Measurements from ENCODE around the gene CCNF.
A peak's percentile ranks its signal among the peaks of the same experiment; 100 is the strongest.

Gene CCNF

DNA sequence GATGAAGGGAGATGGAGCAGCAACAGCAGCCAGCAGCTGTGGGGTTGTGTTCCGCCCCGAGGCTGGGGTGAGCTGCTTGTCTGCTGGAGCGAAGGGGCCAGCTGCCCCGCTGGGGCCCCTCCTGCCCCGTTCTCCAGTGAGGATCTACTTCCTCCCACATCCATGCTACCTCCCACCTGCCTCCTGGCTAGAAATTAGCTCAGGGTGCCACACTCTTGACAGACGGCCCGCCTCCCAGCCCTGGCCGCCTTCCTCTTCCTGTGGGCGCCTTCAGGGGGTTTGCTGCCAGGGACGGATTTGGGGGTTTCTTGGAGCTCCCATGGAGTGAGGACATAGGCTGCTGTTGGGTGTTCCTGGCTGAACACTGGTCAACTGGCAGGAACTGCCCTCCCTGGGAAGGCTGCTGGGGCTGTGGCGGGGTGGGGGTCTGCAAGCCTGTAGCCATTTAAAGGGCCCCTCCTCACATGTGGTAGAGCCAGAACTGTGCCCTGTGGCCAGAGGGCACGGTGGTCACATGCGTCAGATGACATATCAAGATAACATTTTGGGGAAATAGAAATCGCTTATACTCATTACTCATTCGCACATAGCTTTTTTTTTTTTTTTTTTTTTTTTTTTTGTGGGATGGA, 58.8 kb downstream of the CCNF start:
- no peak for DNase-seq

DNA sequence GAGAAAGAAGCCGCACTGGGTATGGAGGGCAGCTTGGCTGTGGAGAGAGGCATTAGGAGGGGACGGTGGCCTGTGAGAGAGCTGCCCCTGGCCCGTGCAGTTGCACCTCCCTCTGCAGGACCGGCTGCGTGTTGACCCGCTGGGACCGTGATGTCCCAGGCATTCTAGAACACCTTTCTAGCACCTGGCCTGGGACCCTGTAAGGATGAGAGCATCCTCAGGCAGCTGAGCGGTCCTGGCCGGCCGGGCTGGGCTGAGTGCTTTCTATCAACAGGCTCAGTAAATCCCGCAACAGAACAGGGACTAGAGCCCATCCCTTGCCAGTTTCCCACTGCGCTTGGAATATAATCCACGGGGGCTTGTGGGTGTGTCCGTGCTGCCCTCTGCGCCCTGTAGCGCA, 60.3 kb downstream of the CCNF start:
- DNase-seq: no peak

DNA sequence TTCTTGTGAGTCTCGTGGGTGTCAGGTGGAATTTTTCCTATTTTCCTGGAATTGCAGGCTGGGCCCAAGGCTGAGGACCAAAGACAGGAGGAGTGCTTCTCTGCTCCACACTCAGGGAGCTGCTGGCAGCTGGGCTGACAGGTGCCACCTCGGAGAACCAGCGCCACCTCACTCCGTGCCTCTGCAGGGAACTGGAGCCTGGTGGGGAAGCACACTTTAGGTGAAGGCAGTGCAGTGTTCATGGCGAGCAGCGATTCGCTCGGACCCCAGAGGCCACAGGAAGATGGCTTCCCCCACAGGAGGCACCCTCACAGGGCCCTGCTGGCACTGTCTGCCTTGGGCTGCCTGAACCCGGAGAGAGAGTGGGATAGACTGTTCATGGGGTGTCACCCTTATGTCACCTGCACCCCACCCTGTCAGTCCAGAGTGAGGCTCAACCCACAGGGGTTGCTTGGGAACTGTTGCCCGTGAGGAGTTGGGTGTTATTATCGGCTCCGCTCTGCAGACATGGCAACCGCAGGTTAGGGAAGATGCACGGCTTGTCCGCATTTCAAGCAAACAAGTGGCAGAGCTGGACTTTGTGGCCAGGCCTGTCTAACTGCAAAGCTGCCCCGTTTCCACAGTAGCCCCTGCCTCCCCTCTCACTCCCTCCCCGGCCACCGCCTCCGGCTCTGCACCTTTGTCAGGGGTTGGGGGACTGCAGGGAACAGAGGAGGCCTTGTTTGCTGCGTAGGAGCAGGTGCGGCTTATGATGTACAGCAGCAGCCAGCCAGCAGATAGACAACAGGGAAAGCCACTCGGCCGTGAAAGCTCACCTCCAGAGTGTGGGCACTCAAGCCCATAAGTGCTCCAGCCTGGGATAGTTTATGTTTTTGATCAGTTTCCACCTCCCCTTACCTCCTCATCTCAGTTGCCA, 61.2 kb downstream of the CCNF start:
- DNase-seq: no peak

DNA sequence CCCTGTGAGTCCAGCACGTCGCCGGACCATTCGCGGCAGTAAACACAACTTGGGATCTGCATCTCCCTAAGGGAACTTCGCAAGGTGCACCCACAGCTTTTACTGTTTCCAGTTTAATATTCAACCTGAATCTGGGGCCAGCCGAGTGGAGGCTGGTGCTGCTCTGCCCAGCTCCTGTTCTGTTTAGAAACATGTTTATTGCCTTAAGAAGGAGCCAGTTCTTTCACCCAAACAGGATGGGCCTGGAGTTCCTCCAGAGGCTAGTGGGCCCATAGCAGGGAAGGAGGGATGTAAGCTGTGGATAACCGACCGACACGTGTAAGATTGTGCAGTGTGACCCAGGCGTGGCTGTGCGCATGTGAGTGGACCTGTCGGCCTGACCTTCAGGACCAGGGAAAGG, 63.0 kb downstream of the CCNF start:
- no peak for DNase-seq

DNA sequence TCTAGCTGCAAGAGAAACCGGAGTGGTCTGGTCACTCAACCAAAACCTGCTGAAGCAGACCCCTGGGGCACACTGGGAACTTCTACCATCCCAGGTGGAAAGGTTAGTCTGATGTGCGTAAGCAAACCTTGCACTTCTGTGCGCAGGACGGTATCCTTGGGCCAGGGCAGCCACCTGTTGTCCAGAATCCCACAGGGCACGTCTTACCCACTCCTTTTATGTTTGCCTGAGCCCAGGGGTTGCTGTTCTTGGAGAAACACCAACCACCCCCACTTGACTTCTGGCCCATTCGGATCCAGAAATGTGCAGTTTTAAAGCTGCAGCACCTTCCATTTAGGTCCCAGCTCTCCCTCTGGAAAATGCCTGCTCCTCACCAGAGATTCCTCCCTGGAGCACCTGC, 64.4 kb downstream of the CCNF start:
- DNase-seq: no peak

DNA sequence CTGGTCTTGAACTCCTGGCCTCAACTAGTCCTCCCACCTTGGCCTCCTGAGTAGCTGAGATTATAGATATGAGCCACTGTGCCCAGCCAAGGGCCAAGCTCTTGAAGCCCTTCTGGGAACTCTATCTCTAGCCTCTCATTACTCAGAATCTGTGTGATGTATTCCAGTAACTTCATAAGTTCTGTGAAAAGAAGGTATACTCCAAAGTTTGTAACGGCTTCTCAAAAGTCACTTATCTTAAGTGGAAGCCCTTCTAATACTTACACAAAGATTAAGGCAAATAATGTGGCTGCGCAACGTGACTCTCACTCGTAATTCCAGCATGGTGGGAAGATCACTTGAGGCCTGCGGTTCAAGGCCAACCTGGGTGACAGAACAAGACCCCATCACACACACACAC, 65.4 kb downstream of the CCNF start:
- DNase-seq: no peak

DNA sequence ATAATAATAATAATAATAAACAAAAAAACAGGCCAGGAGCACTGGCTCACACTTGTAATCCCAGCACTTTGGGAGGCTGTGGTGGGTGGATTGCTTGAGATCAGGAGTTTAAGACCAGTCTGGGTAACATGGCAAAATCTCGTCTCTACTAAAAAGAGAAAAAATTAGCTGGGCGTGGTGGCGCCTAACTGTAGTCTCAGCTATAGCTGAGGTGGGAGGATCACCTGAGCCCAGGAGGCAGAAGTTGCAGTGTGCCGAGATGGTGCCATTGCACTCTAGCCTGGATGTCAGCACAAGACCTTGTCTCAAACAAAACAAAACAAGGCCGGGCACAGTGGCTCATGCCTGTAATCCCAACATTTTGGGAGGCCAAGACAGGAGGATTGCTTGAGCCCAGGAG, 65.8 kb downstream of the CCNF start:
- no peak for DNase-seq

DNA sequence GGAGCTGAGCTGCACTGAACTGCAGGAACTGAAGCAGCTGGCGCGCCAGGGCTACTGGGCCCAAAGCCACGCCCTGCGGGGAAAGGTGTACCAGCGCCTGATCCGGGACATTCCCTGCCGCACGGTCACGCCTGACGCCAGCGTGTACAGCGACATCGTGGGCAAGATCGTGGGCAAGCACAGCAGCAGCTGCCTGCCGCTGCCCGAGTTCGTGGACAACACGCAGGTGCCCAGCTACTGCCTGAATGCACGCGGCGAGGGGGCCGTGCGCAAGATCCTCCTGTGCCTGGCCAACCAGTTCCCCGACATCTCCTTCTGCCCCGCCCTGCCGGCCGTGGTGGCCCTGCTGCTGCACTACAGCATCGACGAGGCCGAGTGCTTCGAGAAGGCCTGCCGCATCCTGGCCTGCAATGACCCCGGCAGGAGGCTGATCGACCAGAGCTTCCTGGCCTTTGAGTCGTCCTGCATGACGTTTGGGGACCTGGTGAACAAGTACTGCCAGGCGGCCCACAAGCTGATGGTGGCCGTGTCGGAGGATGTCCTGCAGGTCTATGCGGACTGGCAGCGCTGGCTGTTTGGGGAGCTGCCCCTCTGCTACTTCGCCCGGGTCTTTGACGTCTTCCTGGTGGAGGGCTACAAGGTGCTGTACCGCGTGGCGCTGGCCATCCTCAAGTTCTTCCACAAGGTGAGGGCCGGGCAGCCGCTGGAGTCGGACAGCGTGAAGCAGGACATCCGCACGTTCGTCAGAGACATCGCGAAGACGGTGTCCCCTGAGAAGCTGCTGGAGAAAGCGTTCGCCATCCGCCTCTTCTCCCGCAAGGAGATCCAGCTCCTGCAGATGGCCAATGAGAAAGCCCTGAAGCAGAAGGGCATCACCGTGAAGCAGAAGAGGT, 67.2 kb downstream of the CCNF start:
- no peak for DNase-seq

DNA sequence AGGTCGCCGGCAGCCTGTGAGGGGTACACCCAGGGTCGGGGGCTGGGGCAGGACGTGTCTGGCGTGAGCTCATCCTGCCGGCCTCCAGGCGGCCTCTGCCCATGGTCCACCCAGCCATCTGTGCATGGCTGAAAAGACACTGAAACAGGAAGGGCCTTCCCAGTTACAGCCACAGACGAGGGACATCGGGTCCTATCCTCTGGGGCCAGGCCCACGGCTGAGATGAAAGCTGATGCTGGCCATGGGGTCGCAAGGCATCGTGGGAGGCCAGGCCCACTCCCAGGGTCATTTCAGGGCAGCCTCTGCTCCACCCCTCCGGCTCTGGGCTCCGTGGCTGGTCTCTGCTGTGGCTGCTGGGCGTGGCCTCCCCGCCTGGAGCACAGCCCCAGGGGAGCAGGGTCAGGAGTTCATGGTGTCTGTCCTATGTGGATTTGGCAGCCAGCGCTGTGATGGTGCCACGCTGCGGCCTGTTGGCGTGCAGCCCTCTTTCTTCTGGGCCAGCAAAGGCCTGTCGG, 67.9 kb downstream of the CCNF start:
- DNase-seq: no peak

DNA sequence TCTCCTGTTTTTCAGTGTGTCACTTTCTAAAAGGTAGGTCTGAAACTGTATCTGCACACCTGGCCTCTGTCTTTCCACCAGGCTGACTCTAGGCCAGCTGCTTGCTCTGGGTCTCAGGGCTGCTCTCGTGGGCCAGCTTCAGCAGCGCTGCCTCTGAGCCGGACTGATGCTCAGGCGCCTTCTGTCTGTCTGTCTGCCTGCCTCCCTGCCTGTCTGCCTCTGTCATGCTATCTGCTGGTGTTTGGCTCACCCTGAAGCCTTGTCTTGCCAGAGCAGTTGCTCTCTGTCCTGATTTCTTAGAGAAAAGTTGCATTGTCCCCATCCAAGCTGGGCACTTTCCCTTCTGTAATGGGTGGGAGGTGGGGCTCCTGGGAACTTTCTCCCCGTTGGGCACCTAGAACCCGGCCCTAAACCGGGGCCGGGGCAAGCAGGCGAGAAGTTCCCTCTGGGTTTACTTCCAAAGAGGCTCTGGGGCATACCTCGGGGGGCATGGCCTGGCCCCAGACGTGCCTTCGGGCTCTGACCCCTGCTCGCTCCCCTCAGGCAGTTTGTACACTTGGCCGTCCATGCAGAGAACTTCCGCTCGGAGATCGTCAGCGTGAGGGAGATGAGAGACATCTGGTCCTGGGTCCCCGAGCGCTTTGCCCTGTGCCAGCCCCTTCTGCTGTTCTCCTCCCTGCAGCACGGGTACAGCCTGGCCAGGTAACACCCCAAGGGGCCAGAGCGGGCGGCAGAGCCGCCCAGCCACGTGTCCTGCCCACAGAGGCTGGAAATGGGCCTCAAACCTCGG, 68.6 kb downstream of the CCNF start:
- DNase-seq: no peak

DNA sequence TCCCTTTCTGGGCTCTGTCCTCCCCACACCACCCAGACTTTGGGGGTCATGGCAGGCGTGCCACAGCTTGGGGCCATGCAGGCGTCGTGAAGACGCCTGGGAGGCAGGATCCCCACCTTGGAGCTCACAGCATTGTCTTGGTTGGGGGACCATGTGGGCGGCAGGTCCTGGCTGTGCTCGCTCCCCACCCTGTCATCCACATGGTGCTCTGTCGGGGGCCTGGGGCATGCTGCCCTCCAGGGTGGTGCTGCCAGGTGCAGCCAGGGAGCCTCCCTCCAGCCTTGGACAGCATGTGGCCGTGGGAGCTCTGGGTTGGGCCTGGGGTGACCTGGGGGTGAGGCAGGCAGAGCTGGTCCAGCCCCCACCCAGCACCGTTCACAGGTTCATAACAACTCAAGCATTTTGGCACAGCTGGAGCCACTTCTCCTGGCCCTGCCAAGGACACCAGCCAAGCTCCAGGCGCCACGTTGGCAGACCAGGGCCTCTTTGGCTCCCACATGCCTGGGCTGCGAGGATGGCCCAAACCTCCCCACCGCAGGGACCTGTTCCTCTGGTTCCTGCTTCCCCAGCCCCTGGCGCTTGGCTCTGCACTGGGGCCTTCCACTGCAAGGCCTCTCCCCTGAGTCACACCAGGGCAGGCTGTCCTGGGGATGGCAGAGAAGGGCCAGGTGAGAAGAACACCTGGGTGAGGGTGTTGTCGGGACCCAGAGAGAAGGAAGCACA, 69.4 kb downstream of the CCNF start:
- no peak for DNase-seq

DNA sequence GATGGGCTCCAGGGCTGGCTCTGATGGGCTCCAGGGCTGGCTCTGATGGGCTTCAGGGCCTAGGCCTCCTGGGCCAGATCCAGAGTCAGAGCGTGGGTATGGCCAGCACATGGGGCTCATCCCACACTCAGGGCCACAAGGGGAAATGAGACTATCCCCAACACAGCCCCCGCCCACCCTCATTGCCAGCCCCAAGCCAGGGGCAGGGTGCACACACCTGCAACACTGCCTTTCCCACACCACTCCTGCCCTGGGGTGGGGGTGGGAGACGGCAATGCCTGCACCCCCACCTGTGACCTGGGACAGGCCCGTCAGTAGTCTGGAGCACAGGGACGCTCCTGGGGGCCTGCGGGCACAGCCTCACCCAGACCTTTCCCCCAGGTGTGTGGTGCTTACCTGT, 70.2 kb downstream of the CCNF start:
- DNase-seq: no peak

DNA sequence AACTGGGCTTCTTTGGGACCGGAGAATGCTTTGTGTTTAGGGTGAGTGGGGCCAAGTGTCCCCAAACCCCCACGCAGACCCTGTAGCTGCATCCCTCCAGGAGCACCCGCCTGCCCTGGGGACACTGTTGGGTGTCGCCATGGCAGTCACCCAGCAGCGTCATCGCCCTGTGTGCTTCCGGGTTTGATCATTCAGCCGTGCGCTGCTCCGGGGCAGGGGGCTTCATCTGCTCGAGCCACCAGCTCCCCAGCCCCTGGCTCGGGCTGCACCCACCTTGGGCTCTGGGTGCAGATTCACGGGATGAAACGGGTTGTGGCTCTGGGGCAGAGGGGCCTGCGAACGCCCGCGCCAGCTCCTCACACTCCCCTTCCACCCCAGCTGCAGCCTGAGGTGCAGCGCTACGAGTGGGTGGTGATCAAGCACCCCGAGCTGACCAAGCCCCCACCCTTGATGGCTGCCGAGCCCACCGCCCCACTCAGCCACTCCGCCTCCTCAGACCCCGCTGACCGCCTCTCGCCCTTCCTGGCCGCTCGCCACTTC, 70.7 kb downstream of the CCNF start:
- DNase-seq: no peak

DNA sequence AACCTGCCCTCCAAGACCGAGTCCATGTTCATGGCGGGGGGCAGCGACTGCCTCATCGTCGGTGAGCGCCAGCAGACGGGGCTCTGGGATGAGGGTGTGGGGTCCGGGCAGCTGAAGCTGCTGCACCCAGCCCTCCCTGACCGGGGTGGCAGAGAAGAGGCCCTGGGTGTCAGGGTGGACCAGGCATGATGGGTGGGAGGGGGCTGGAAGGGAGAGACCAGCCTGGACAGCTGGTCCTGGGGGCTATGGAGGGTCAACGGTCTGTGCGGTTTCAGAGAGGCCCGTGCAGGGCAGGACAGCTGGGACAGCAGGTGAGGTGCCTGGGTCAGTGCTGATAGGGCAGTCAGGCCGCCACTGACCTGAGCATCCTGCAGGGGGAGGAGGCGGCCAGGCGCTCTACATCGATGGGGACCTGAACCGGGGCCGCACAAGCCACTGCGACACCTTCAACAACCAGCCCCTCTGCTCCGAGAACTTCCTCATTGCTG, 71.2 kb downstream of the CCNF start:
- no peak for DNase-seq

DNA sequence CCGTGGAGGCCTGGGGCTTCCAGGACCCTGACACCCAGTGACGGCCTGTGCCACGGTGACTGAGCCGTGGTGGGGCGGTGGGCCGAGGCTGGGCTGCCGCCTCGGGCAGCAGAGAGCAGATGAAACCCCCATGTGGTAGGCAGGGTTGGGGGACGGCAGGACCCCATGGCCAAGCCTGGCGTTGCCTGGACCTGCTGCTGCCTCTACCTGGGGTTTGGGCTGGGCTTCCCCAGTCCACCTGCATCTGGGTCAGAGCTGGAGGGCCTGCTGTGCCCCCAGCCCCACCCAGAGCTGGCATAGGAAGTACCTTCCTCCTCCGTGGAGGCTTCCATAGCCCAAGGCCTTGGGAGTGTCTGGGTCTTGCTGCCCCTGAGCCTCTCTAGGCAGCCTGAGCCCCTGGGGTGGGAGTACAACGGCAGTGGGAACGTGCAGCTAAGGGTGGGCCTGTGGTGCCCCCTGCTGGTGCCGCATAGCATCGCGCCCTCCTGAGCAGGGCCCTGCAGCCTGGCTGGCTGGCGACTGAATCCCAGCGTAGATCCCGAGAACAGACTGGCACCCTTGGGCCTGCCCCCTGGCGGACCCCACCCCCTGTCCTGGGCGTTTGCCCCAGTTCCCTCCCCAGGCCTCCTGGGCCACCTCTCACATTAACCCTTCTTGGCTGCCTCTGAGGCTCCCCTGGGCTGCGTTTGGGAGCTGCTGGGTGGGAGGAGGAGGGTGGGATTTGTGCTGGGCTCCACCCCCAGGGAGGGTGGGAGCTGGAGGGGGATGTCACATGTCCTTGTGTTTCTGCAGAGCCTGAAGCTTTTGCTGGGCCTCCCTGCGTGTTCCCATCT, 71.9 kb downstream of the CCNF start:
- DNase-seq: peak; percentile 86

DNA sequence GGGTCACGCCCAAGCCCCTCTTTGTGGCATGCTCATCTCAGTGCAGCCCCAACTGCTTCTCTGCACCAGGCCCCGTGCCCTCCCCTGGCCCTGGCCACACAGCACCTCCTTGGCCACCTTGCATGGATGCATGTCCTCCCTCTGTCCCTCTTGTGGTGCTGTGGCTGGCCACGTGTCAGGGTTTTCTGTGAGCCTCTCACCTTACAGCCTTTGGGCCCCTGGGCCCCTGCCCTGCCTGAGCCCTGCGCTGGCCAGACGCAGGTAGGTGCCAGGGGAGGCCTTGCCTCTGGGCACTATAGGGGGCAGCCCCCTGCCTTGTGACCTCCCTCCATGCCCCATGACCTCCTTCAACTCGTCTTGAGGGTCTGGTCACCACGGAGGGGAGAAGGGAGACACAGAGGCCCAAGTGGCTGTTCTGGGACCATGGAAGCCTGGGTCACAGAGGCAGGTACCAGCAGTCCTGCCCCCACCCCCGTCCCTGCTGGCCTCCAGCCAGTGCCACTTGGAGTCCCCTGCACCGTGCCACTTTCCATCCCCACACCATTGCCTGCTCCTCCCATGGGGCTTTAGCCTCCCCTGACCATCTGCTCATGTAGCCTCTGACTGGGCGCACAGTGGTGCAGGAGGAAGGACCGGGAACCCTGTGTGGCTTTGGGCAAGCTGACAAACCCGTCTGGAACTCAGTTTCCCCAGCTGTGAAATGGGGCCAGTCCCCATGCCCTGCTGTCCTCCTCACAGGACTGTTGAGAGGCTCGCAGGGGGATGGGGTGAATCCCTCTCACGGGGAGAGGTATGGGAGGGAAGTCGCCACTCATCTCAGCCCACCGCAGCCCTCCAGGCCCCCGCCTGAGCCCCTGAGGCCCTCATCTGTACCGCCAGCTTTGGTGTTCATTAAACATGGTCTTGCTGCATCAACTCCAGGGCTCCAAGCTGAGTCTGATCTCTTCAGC, 73.0 kb downstream of the CCNF start:
- no peak for DNase-seq

DNA sequence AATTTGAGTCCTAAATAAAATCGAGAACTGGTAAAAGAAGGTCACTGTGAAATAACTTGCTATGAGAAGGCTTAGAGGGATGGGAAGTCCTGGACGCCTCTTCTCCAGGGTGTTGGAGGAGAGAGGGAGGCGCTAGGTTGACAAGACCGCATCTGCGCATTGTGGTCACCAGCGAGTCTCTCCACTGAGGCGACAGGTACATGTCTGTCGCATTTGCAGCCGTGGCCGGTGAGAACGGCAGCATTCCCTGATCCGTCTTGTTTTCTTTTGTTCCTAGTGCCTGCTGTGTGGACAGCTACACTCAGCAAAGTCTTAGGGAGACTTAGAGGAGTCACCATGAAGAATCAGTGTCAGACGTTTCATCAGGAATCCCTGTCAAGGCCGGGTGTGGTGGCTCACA, 76.4 kb downstream of the CCNF start:
- no peak for DNase-seq

DNA sequence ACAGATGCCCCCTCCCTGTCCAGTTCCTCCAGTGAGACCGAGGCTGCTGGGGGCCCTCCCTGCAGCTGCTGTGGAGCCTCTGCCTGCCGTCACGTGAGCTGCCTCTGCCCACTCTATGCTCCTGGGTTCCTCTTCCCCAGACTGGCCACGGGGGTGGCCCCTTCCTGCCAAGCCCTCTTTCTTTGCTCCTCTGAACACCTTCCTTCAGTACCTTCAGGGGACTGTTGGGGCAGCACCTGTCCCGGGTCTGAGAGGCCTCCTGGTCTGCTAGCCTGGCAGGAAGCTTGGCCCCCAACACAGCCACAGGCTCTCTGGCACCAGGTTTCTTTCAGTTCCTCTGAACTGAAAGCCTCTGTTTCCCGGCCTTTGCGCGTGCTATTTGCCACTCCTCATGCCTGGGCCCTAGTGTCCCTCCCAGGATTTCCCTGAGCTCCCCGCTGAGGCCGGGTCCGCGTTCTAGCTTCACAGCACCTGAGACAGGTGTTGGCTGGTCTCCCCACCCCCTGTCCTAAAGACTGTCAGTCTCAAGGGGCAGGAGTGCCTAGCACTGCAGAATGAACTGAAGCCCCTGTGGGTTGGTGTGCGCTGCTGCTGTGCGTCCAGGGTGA, 77.9 kb downstream of the CCNF start:
- no peak for DNase-seq

DNA sequence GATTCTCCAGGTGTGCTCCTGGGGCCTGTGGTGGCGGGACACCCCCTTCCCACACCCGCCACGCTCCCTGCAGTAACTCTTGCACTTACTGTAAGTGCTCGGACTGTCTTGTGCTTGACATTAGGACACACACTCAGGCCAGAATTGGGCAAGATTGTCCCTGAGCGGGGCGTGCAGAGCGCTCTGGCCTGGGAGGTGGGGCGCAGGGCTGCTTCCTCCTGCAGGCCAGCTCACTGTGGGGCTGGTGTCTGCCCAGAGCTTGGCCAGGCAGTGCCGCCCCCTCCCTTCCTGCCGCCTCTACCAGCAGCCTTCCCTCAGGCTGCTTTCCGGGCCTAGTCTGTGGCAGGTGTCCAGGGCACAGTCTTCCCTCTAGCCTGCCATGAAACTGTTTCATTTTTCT, 78.4 kb downstream of the CCNF start:
- no peak for DNase-seq

Data from CD4-positive, alpha-beta T cell treated with Interleukin-17A for 4 hours (primary cell).